Fibroblast of pulmonary artery (primary cell): Measurements from ENCODE around the gene ATP9A.
A peak's percentile ranks its signal among the peaks of the same experiment; 100 is the strongest.

Experiments
- DNase-seq: peaks from one replicate; pipeline ENCODE4 v3.0.0-alpha.2; 2010; ENCODE audit warnings: low read depth
- H3K4me3 ChIP-seq: replicated peaks from 2 replicates; pipeline ENCODE4 v1.5.1; 2011; ENCODE audit warnings: low read depth, mild to moderate bottlenecking, control low read depth, low read length, moderate library complexity
- TF ChIP-seq, protein P1 (sequence below): IDR thresholded peaks from 2 replicates; pipeline ENCODE4 v1.5.1; 2011; ENCODE audit warnings: mild to moderate bottlenecking, control low read depth, low read length, inconsistent platforms; ENCODE audit errors: missing control alignments

ATP9A gene

GRCh38 chr20:51625105-51625504 lies 143.1 kb downstream of the ATP9A start:
- DNase-seq: no peak
- H3K4me3 ChIP-seq: no peak overlapping the region
- TF ChIP-seq, protein P1, sequence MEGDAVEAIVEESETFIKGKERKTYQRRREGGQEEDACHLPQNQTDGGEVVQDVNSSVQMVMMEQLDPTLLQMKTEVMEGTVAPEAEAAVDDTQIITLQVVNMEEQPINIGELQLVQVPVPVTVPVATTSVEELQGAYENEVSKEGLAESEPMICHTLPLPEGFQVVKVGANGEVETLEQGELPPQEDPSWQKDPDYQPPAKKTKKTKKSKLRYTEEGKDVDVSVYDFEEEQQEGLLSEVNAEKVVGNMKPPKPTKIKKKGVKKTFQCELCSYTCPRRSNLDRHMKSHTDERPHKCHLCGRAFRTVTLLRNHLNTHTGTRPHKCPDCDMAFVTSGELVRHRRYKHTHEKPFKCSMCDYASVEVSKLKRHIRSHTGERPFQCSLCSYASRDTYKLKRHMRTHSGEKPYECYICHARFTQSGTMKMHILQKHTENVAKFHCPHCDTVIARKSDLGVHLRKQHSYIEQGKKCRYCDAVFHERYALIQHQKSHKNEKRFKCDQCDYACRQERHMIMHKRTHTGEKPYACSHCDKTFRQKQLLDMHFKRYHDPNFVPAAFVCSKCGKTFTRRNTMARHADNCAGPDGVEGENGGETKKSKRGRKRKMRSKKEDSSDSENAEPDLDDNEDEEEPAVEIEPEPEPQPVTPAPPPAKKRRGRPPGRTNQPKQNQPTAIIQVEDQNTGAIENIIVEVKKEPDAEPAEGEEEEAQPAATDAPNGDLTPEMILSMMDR: no peak

- peak; percentile 70 for DNase-seq
- TF ChIP-seq, protein P1: peak; percentile 73
- no peak overlapping the region for H3K4me3 ChIP-seq
Observed at GRCh38 chr20:51624157-51624731, 143.9 kb downstream of the ATP9A start.

DNA sequence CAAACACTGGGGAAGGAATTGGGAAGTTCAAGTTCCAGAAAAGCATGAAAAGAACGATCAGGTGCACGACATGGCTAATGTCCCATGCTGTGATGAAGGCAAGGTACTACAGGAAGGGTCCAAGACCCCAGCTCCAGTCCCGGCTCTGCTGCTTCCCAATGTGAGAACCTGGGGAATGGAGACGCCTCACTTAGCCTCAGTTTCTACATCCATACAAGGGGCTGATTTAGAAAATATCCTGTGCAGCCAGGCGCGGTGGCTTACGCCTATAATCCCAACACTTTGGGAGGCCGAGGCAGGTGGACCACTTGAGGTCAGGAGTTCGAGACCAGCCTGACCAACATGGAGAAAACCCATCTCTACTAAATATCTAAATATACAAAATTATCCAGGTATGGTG lies 144.9 kb downstream of the ATP9A start:
- TF ChIP-seq, protein P1: no peak
- no peak for DNase-seq
- H3K4me3 ChIP-seq: no peak overlapping the region

- TF ChIP-seq, protein P1: no peak
- no peak overlapping the region for H3K4me3 ChIP-seq
- DNase-seq: no peak
Observed at GRCh38 chr20:51622004-51622874, 146.0 kb downstream of the ATP9A start.

DNA sequence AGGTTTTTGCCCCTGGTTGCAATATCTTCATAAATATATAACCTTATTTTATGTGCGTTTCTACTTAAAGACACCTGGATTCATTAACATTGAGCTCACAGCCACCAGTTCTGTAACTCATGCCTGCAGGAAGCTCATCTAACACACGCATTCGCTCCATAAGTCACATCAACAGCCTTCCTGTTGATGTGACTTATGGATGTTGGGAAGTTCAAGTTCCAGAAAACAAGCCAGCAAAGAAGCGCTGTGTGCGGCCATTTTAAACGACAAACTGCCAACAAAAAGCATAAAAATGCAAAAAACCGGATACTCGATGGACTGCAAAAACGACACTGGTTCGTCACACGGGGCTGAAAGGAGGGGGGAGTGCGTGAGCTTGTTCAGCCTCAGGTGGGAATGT lies 147.8 kb downstream of the ATP9A start:
- no peak overlapping the region for H3K4me3 ChIP-seq
- DNase-seq: no peak
- TF ChIP-seq, protein P1: no peak

- H3K4me3 ChIP-seq: no peak overlapping the region
- TF ChIP-seq, protein P1: no peak
- DNase-seq: no peak
Observed at GRCh38 chr20:51616060-51616459, 152.1 kb downstream of the ATP9A start.
